ENCODE results near the gene SUSD4. TPM values are rescaled to one million over a fixed set of nuclear protein-coding genes. Genes with fewer than 3 reads are reported as not detected.

SUSD4 gene
- total and polyA plus RNA-seq, 2 of the 8 experiments (the other 6 are each of a cell fraction or from before 2014, with no cell fraction given), result 3.9 to 5.2 TPM

DNA sequence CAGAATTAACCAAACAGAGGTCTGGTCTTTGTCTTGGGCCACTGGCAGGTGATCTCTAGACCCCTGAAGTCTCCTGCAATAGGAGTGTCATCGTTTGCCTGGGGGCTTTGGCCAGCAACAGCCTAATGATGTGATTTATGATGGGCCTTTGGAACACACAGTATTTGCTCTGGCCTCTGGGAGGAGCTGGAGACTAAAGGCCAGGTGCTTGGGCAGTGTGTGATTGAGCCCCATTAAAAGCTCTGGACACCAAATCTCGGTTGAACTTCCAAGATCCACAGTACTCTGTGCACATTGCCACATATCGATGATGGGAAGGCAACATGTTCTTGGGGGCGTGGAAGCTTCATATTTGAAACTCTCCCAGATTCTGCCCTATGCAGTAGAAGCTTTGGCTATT lies 188.9 kb downstream of the SUSD4 start (continued):
- no peak for TF ChIP-seq CEBPB (IDR thresholded peaks at IDR 0.05; ENCODE audit: low read depth, low read length)
- 0 out of 4 replicates have a peak, but pooled peaks of 1 of the 2 experiments have one; percentile 12 for TF ChIP-seq SIN3A (conservative IDR thresholded peaks at IDR 0.05 in 1 of 2, IDR thresholded peaks at IDR 0.05 in 1 of 2; ENCODE audit: low read depth in 1 of 2, low read length in 2 of 2)

Small RNA genes within 50 kb of the gene (small RNA-seq; reads per million reads assigned to genes)
- not detected for gene RNU4-57P (ENCODE audit: insufficient read depth)

Other genes starting within 250 kb of the SUSD4 start
- gene TLR5, start 220.9 kb downstream of the SUSD4 start, total RNA-seq (2021; fragmentation: NEBNext Ultra II Directional; extraction: Animal tissue kit (Norgen Biotek cat#: 25700)), result 0.35 and 0.94 TPM in 2 replicates
- gene TLR5, start 220.9 kb downstream of the SUSD4 start, polyA plus RNA-seq (2011; rRNA removed), result 0.20 and 0.74 TPM in 2 replicates
- not detected in 2 replicates for gene CCDC185, start 29.2 kb upstream of the SUSD4 start, total RNA-seq (2021; fragmentation: NEBNext Ultra II Directional; extraction: Animal tissue kit (Norgen Biotek cat#: 25700))
- 0.06 TPM in 1 of 2 replicates, not detected in the other for gene CCDC185, start 29.2 kb upstream of the SUSD4 start, polyA plus RNA-seq (2011; rRNA removed)

Data from H1 (cell line).